OCI-LY7 (cell line): ENCODE data around the gene OR7D4. TPM values are rescaled to one million over a fixed set of nuclear protein-coding genes. Genes with fewer than 3 reads are reported as not detected.

Experiments used
- BruUV-seq: library from RNA; stranded (reverse); fragments of 400-500 nt; replicated peaks from 2 replicates; lab custom pipeline; 2021; lab: Mats Ljungman, UMichigan
- CTCF ChIA-PET: fragments of 300-600 bp; sonication (Branson Sonifier 250); formaldehyde crosslinking; loops from one replicate; lab custom pipeline; 2022; ENCODE audit warnings: antibody characterized with exemption; ENCODE audit not compliant: unreplicated experiment; lab: Charles Lee
- POLR2A ChIA-PET: fragments of 300-600 bp; sonication (Branson Sonifier 250); formaldehyde crosslinking; loops from one replicate; lab custom pipeline; 2022; ENCODE audit warnings: antibody characterized with exemption; lab: Charles Lee
- DNase-seq: peaks from one replicate; pipeline ENCODE4 v3.0.0-alpha.2; 2015; ENCODE audit warnings: low spot score
- H2AFZ ChIP-seq: fragments of 200-600 bp; sonication (generic), shearing (Covaris generic); 2 replicates; pipeline ENCODE4 v1.6.1; 2014; ENCODE audit warnings: mild to moderate bottlenecking, antibody characterized with exemption, low read length, moderate library complexity
- H3K27ac ChIP-seq: fragments of 200-600 bp; sonication (generic); 2 replicates; pipeline ENCODE4 v1.5.1; 2014; ENCODE audit warnings: mixed run types, low read depth, mild to moderate bottlenecking, moderate library complexity, low read length, inconsistent platforms; ENCODE audit not compliant: poor library complexity, severe bottlenecking
- H3K36me3 ChIP-seq: fragments of 200-600 bp; sonication (generic); 2 replicates; pipeline ENCODE4 v1.6.1; 2014; ENCODE audit warnings: mild to moderate bottlenecking, antibody characterized with exemption, low read length, moderate library complexity, mixed read lengths; ENCODE audit not compliant: insufficient read depth
- H3K4me1 ChIP-seq: fragments of 200-600 bp; sonication (generic); 2 replicates; pipeline ENCODE4 v1.5.1; 2014; ENCODE audit warnings: mild to moderate bottlenecking, low read length; ENCODE audit not compliant: insufficient read depth, poor library complexity, severe bottlenecking
- H3K4me2 ChIP-seq: fragments of 200-600 bp; sonication (generic); 2 replicates; pipeline ENCODE4 v1.6.1; 2014; ENCODE audit warnings: mild to moderate bottlenecking, low read length
- H3K4me3 ChIP-seq: fragments of 200-600 bp; sonication (generic); 2 replicates; pipeline ENCODE4 v1.5.1; 2014; ENCODE audit warnings: mild to moderate bottlenecking, low read depth, low read length; ENCODE audit not compliant: poor library complexity, severe bottlenecking
- H3K79me2 ChIP-seq: fragments of 200-600 bp; sonication (generic); 2 replicates; pipeline ENCODE4 v1.6.1; 2016; ENCODE audit warnings: low read depth, mild to moderate bottlenecking, low read length, moderate library complexity, mixed read lengths; ENCODE audit not compliant: insufficient read depth
- H3K9me2 ChIP-seq: fragments of 200-600 bp; sonication (generic); 2 replicates; pipeline ENCODE4 v1.6.1; 2016; ENCODE audit warnings: mild to moderate bottlenecking, low read length, mixed read lengths; ENCODE audit not compliant: insufficient read depth
- H3K9me3 ChIP-seq: fragments of 200-600 bp; sonication (generic); 2 replicates; pipeline ENCODE4 v1.6.1; 2014; ENCODE audit warnings: mild to moderate bottlenecking, mixed run types, low read length, mixed read lengths
- H4K20me1 ChIP-seq: fragments of 200-600 bp; sonication (generic); 2 replicates; pipeline ENCODE4 v1.6.1; 2014; ENCODE audit warnings: mild to moderate bottlenecking, antibody characterized with exemption, low read length, moderate library complexity, mixed read lengths; ENCODE audit not compliant: insufficient read depth
- EZH2phosphoT487 ChIP-seq: fragments of 200-600 bp; sonication (generic); IDR thresholded peaks from 2 replicates; pipeline ENCODE4 v1.6.1; 2018; ENCODE audit warnings: low read depth, borderline replicate concordance, mild to moderate bottlenecking, mixed run types, antibody characterized with exemption, low read length, moderate library complexity, mixed read lengths
- intact Hi-C: fragments of 100-400 bp; cut with micrococcal nuclease; formaldehyde crosslinking; loops from one replicate; pipeline ENCODE4 v1.10.0; 2022; ENCODE audit not compliant: unreplicated experiment
- total RNA-seq, 2 experiments: library from RNA; depleted of rRNA in 1 of 2; stranded (reverse); fragments of >200 nt in 1 of 2; shearing (Covaris generic) in 1 of 2; gene quantifications; 2 replicates each; pipeline ENCODE4 v1.2.3, GENCODE V29; 2014 to 2022
- TF ChIP-seq, protein P1 (sequence below): fragments of 200-600 bp; sonication (generic); conservative IDR thresholded peaks from 2 replicates; pipeline ENCODE4 v1.5.1; 2014; ENCODE audit warnings: mild to moderate bottlenecking, antibody characterized with exemption, low read length, moderate library complexity, mixed read lengths

OR7D4 gene
- total RNA-seq, 2 experiments from 2014 or later = not detected

- Histone ChIP-seq H3K9me3 (peaks cover 5% of the 10 kb centered on the region; the same call in 1 of the 2 replicates), H3K9me2 (no peaks in the 10 kb centered on the region), H3K4me3 (no peak overlapping the region), H3K4me2 (no peak overlapping the region), H3K36me3 (no peaks in the 10 kb centered on the region), H3K27ac (no peak overlapping the region), H2AFZ (no peak overlapping the region), H3K79me2 (no peaks in the 10 kb centered on the region), H4K20me1 (no peaks in the 10 kb centered on the region), H3K4me1 (no peaks in the 10 kb centered on the region)
- TF ChIP-seq, protein P1, sequence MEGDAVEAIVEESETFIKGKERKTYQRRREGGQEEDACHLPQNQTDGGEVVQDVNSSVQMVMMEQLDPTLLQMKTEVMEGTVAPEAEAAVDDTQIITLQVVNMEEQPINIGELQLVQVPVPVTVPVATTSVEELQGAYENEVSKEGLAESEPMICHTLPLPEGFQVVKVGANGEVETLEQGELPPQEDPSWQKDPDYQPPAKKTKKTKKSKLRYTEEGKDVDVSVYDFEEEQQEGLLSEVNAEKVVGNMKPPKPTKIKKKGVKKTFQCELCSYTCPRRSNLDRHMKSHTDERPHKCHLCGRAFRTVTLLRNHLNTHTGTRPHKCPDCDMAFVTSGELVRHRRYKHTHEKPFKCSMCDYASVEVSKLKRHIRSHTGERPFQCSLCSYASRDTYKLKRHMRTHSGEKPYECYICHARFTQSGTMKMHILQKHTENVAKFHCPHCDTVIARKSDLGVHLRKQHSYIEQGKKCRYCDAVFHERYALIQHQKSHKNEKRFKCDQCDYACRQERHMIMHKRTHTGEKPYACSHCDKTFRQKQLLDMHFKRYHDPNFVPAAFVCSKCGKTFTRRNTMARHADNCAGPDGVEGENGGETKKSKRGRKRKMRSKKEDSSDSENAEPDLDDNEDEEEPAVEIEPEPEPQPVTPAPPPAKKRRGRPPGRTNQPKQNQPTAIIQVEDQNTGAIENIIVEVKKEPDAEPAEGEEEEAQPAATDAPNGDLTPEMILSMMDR = no peak
- TF ChIP-seq EZH2phosphoT487 = no peak
- ChIA-PET CTCF (no interaction called here), POLR2A (no interaction called here)
- BruUV-seq = no TSS peak
- DNase-seq = no peak
- intact Hi-C loops = no loop called here
These were observed 32.2 kb downstream of the OR7D4 start for GRCh38 chr19:9187191-9187590.

- no peak overlapping the region for H2AFZ ChIP-seq
- intact Hi-C loops = no loop called here
- TF ChIP-seq, protein P1 = no peak
- no peak for TF ChIP-seq EZH2phosphoT487
- no peak for DNase-seq
- H4K20me1 ChIP-seq = no peaks in the 10 kb centered on the region
- H3K9me2 ChIP-seq = no peaks in the 10 kb centered on the region
- no peak overlapping the region for H3K27ac ChIP-seq
- H3K4me1 ChIP-seq = no peaks in the 10 kb centered on the region
- no peaks in the 10 kb centered on the region for H3K36me3 ChIP-seq
- H3K9me3 ChIP-seq = peaks cover 5% of the 10 kb centered on the region; the same call in 1 of the 2 replicates
- CTCF ChIA-PET = no interaction called here
- no peak overlapping the region for H3K4me2 ChIP-seq
- POLR2A ChIA-PET = interaction anchor here (0.6 kb wide), 1 partner anchor 26 kb away, joined by 3 read pairs; no protein-coding TSS in a partner anchor
- no peak overlapping the region for H3K4me3 ChIP-seq
- H3K79me2 ChIP-seq = no peaks in the 10 kb centered on the region
- BruUV-seq = no TSS peak
These were observed 36.4 kb downstream of the OR7D4 start for GRCh38 chr19:9183000-9183399.

- no peak for DNase-seq
- H3K4me1 ChIP-seq = no peaks in the 10 kb centered on the region
- H3K9me3 ChIP-seq = no peaks in the 10 kb centered on the region
- H3K9me2 ChIP-seq = no peaks in the 10 kb centered on the region
- no TSS peak for BruUV-seq
- intact Hi-C loops = no loop called here
- H3K27ac ChIP-seq = no peak within 1 kb of the TSS
- TF ChIP-seq, protein P1 = no peak
- TF ChIP-seq EZH2phosphoT487 = no peak
- POLR2A ChIA-PET = no interaction called here
- no peak within 1 kb of the TSS for H2AFZ ChIP-seq
- CTCF ChIA-PET = interaction anchor here (0.6 kb wide), 1 partner anchor 715 kb away, joined by 4 read pairs; no protein-coding TSS in a partner anchor
- H3K36me3 ChIP-seq = no peaks in the 10 kb centered on the region
- H3K79me2 ChIP-seq = no peaks in the 10 kb centered on the region
- H3K4me2 ChIP-seq = no peak within 1 kb of the TSS
- H4K20me1 ChIP-seq = no peaks in the 10 kb centered on the region
- no peak within 1 kb of the TSS for H3K4me3 ChIP-seq
These were observed 40.5 kb downstream of the OR7D4 start, which contains the start of gene OR7D2 for GRCh38 chr19:9178901-9179300. TSS of gene OR7D2 (plus strand) at chr19:9178979. CDS start at chr19:9185782, 6,803 bp downstream.
